SK-N-SH treated with all-trans-retinoic acid at 6 μM for 48 hours (cell line): ENCODE measurements around the gene DOCK2.

Source experiments
- ATAC-seq: fragments of 200-7000 bp; cut with Tn5 transposase; 3 replicates; pipeline ENCODE4 v1.9.1; 2020; ENCODE audit warnings: mild to moderate bottlenecking, moderate library complexity
- BACH2 ChIP-seq: fragments of 250-450 bp; sonication (Bioruptor Pico); IDR thresholded peaks from 2 replicates; pipeline ENCODE4 v1.9.0; 2021; ENCODE audit warnings: mild to moderate bottlenecking, borderline replicate concordance
- CREB5 ChIP-seq: fragments of 250-450 bp; sonication (Bioruptor Pico); IDR thresholded peaks from 2 replicates; pipeline ENCODE4 v1.5.1; 2020; ENCODE audit warnings: low read depth, mild to moderate bottlenecking, moderate library complexity
- CSDC2 ChIP-seq: fragments of 250-450 bp; sonication (Bioruptor Pico); IDR thresholded peaks from 2 replicates; pipeline ENCODE4 v1.5.0; 2020; ENCODE audit warnings: mild to moderate bottlenecking, moderate library complexity
- CSRNP3 ChIP-seq: fragments of 250-450 bp; sonication (Bioruptor Pico); IDR thresholded peaks from 2 replicates; pipeline ENCODE4 v1.5.1; 2021; ENCODE audit warnings: mild to moderate bottlenecking, moderate library complexity
- ISL1 ChIP-seq: fragments of 250-450 bp; sonication (Bioruptor Pico); IDR thresholded peaks from 2 replicates; pipeline ENCODE4 v2.1.2; 2022; ENCODE audit warnings: mild to moderate bottlenecking, moderate library complexity
- OSR1 ChIP-seq: fragments of 250-450 bp; sonication (Bioruptor Pico); IDR thresholded peaks from 2 replicates; pipeline ENCODE4 v1.8.0; 2022; ENCODE audit warnings: moderate library complexity, mild to moderate bottlenecking, inconsistent platforms
- PATZ1 ChIP-seq: fragments of 250-450 bp; sonication (Bioruptor Pico); IDR thresholded peaks from 2 replicates; pipeline ENCODE4 v1.8.0; 2020; ENCODE audit warnings: mild to moderate bottlenecking, moderate library complexity, borderline replicate concordance
- POU6F1 ChIP-seq: fragments of 250-450 bp; sonication (Bioruptor Pico); IDR thresholded peaks from 2 replicates; pipeline ENCODE4 v1.8.0; 2021; ENCODE audit warnings: low read depth, mild to moderate bottlenecking, moderate library complexity, borderline replicate concordance
- PPARA ChIP-seq: fragments of 250-450 bp; sonication (Bioruptor Pico); IDR thresholded peaks from 2 replicates; pipeline ENCODE4 v1.5.0; 2020; ENCODE audit warnings: mild to moderate bottlenecking, borderline replicate concordance
- RARB ChIP-seq: fragments of 250-450 bp; sonication (Bioruptor Pico); IDR thresholded peaks from 2 replicates; pipeline ENCODE4 v1.8.0; 2021; ENCODE audit warnings: mild to moderate bottlenecking, moderate library complexity
- SNAI2 ChIP-seq: fragments of 250-450 bp; sonication (Bioruptor Pico); IDR thresholded peaks from 2 replicates; pipeline ENCODE4 v1.5.0; 2020; ENCODE audit warnings: mild to moderate bottlenecking, moderate library complexity
- TCF4 ChIP-seq: fragments of 250-450 bp; sonication (Bioruptor Pico); IDR thresholded peaks from 2 replicates; pipeline ENCODE4 v1.8.0; 2021; ENCODE audit warnings: mild to moderate bottlenecking, moderate library complexity, borderline replicate concordance
- TOX ChIP-seq: fragments of 250-450 bp; sonication (Bioruptor Pico); IDR thresholded peaks from 2 replicates; pipeline ENCODE4 v1.8.0; 2021; ENCODE audit warnings: mild to moderate bottlenecking, moderate library complexity, borderline replicate concordance
- ZC3H10 ChIP-seq: fragments of 250-450 bp; sonication (Bioruptor Pico); IDR thresholded peaks from 2 replicates; pipeline ENCODE4 v1.5.1; 2021; ENCODE audit warnings: mild to moderate bottlenecking, moderate library complexity
- ZFP3 ChIP-seq: fragments of 250-450 bp; sonication (Bioruptor Pico); IDR thresholded peaks from 2 replicates; pipeline ENCODE4 v1.5.0; 2020; ENCODE audit warnings: mild to moderate bottlenecking, moderate library complexity
- ZFP30 ChIP-seq: fragments of 450-650 bp; formaldehyde crosslinking; IDR thresholded peaks from 2 replicates; pipeline ENCODE4 v1.5.0; 2022; ENCODE audit warnings: mild to moderate bottlenecking, moderate library complexity
- ZNF565 ChIP-seq: fragments of 450-650 bp; formaldehyde crosslinking; conservative IDR thresholded peaks from 2 replicates; pipeline ENCODE4 v1.5.0; 2020; ENCODE audit warnings: low read depth, mild to moderate bottlenecking, moderate library complexity
- ZNF70 ChIP-seq: fragments of 450-650 bp; formaldehyde crosslinking; IDR thresholded peaks from 2 replicates; pipeline ENCODE4 v1.5.0; 2020; ENCODE audit warnings: mild to moderate bottlenecking, moderate library complexity
- ZNF8 ChIP-seq: fragments of 450-650 bp; formaldehyde crosslinking; IDR thresholded peaks from 2 replicates; pipeline ENCODE4 v1.5.0; 2020; ENCODE audit warnings: mild to moderate bottlenecking, moderate library complexity
- TF ChIP-seq, protein P1 (sequence below): fragments of 250-450 bp; sonication (Bioruptor Pico); IDR thresholded peaks from 2 replicates; pipeline ENCODE4 v1.5.0; 2020; ENCODE audit warnings: mild to moderate bottlenecking, moderate library complexity

Gene DOCK2

DNA sequence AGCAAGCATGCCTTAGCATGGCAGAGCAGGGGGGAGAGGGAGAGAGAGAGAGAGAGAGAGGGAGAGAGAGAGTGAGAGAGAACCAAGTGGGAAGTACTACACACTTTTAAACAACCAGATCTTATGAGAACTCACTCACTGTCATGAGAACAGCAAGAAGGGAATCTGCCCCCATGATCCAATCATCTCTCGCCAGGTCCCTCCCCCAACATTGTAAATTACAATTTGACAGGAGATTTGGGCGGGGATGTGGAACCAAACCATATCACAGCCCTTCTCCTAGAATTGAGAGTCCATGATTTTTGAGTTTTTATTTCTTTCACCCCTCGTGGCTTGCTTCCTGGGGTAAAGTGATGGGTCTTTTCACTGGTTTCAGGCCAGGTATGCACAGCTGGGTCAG lies 98.8 kb downstream of the DOCK2 start:
- ATAC-seq: no peak

DNA sequence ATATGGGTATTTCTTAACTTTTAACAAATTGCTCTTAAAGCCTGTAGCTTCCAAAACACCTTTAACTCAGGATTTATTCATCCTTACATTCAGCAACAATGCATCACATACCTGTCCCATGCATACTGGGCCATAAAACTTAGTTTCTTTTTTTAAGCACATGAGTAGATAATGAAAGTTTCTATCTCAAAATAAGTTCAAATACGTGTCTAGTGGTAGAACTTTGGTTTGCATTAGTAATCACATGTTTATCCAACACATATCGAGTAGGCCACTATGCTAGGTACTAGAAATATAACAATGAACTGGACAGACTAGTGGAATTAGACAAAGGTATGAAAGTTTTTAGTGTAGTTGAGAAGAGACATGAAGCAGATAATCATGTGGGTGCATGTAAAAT lies 99.6 kb downstream of the DOCK2 start:
- ATAC-seq: no peak
- TF ChIP-seq ZC3H10 (no peak), OSR1 (CRISPR knock-in tag) (no peak), POU6F1 (CRISPR knock-in tag) (no peak), ZFP30 (CRISPR knock-in tag) (no peak), ZNF70 (CRISPR knock-in tag) (no peak)

More for the DNA sequence above, 98.8 kb downstream of the DOCK2 start:
- TF ChIP-seq TOX: no peak
- no peak for TF ChIP-seq CSRNP3 (CRISPR knock-in tag)
- no peak for TF ChIP-seq SNAI2 (CRISPR knock-in tag)
- TF ChIP-seq RARB: no peak
- TF ChIP-seq CSDC2 (CRISPR knock-in tag): no peak
- TF ChIP-seq, all 23 proteins: peak for 0

DNA sequence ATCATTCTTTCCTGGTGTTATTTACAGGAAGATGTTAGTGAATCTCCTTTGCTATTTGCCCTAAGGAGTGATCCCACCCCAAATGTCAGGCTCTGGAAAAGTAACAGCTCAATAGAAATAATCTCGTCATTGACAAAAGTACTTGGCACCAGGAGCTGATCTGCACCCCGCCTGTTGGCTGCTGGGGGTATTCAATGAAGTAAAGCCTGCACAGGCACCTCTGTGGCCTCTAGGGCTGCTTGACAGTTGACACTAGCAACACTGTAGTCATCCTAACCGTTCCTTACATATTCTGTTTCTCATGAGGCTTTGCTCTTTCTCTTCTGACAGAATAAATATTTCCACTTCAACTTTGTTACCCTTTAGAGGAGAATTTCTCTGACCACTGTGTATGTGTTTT lies 103.4 kb downstream of the DOCK2 start:
- no peak for TF ChIP-seq POU6F1 (CRISPR knock-in tag)
- no peak for TF ChIP-seq ISL1 (CRISPR knock-in tag)
- TF ChIP-seq ZFP30 (CRISPR knock-in tag): no peak
- TF ChIP-seq, protein P1, sequence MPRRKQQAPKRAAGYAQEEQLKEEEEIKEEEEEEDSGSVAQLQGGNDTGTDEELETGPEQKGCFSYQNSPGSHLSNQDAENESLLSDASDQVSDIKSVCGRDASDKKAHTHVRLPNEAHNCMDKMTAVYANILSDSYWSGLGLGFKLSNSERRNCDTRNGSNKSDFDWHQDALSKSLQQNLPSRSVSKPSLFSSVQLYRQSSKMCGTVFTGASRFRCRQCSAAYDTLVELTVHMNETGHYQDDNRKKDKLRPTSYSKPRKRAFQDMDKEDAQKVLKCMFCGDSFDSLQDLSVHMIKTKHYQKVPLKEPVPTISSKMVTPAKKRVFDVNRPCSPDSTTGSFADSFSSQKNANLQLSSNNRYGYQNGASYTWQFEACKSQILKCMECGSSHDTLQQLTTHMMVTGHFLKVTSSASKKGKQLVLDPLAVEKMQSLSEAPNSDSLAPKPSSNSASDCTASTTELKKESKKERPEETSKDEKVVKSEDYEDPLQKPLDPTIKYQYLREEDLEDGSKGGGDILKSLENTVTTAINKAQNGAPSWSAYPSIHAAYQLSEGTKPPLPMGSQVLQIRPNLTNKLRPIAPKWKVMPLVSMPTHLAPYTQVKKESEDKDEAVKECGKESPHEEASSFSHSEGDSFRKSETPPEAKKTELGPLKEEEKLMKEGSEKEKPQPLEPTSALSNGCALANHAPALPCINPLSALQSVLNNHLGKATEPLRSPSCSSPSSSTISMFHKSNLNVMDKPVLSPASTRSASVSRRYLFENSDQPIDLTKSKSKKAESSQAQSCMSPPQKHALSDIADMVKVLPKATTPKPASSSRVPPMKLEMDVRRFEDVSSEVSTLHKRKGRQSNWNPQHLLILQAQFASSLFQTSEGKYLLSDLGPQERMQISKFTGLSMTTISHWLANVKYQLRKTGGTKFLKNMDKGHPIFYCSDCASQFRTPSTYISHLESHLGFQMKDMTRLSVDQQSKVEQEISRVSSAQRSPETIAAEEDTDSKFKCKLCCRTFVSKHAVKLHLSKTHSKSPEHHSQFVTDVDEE (CRISPR knock-in tag): no peak
- no peak for TF ChIP-seq ZNF8 (CRISPR knock-in tag)
- TF ChIP-seq ZNF565 (CRISPR knock-in tag): no peak
- ATAC-seq: no peak

DNA sequence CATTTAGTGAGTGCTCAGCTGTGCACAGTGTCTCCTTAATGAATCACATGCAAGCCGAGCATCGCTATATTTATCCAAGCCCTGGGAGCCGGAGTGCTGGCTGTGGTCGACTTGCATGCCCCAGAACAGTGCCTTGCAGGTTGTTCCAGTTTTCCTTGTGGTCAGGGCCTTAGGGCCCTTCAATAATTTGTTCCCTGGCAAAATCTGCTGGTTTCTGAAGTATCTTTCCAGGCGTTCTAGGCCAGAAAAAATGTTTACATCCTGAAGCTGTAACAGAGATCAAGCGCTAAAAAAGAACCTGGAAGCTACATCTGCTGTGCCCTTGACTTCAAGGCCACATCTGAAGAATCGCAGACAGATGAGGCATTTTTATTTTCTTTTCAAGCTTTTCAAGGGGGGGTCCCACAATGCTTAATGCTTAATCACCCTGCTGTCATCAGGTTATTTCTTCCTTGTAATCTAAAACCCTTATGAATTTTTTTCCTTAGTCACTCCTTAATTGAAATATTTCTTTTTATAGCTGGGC lies 105.8 kb downstream of the DOCK2 start:
- peak; percentile 92 for ATAC-seq
- TF ChIP-seq TCF4 (CRISPR knock-in tag) (no peak), ZNF8 (CRISPR knock-in tag) (no peak), ISL1 (CRISPR knock-in tag) (no peak), PATZ1 (CRISPR knock-in tag) (no peak), ZNF70 (CRISPR knock-in tag) (no peak), ZFP30 (CRISPR knock-in tag) (no peak), PPARA (CRISPR knock-in tag) (no peak), BACH2 (CRISPR knock-in tag) (no peak), ZC3H10 (no peak), TOX (no peak), CSRNP3 (CRISPR knock-in tag) (no peak), ZFP3 (CRISPR knock-in tag) (no peak), CSDC2 (CRISPR knock-in tag) (no peak), SNAI2 (CRISPR knock-in tag) (no peak), CREB5 (CRISPR knock-in tag) (no peak)
- TF ChIP-seq, protein P1 (CRISPR knock-in tag): no peak
